T47D (cell line): ENCODE data around the gene PDP2.

ENCODE experiments used
- DNase-seq, 2 experiments: peaks; one replicate each; pipeline versions ENCODE4 v3.0.0 to v3.0.0-alpha.2; 2011 to 2012; ENCODE audit warnings: low read depth in 1 of 2, low spot score in 1 of 2
- JUND ChIP-seq: IDR thresholded peaks from 2 replicates; pipeline ENCODE4 v1.6.1; 2012; ENCODE audit warnings: low read depth
- in situ Hi-C: cut with HindIII; loops from 2 replicates; pipeline ENCODE4 v1.10.0; 2016; ENCODE audit warnings: low sequenced_read_pairs, low pct_unique_long_range_greater_than_20kb

Gene PDP2

GRCh38 chr16:66915041-66915440 is 34.7 kb downstream of the PDP2 start:
- in situ Hi-C loops, result no loop called here
- DNase-seq, result no peak
- no peak for TF ChIP-seq JUND

- no peak for DNase-seq
- in situ Hi-C loops, result no loop called here
- TF ChIP-seq JUND, result no peak
Measured at GRCh38 chr16:66916518-66916917, 36.2 kb downstream of the PDP2 start.

GRCh38 chr16:66917741-66918140 is 37.4 kb downstream of the PDP2 start:
- DNase-seq, result no peak
- TF ChIP-seq JUND, result no peak
- in situ Hi-C loops, result no loop called here

- DNase-seq, result no peak
- in situ Hi-C loops, result no loop called here
- TF ChIP-seq JUND, result no peak
Measured at GRCh38 chr16:66918355-66918754, 38.0 kb downstream of the PDP2 start.

- no peak for DNase-seq
- in situ Hi-C loops, result no loop called here
- no peak for TF ChIP-seq JUND
Measured at GRCh38 chr16:66918803-66919568, 38.7 kb downstream of the PDP2 start, which contains the start of gene CDH16. TSS of gene CDH16 (minus strand) at chr16:66918885. CDS start at chr16:66918065, 820 bp downstream.

GRCh38 chr16:66919569-66920298 is 39.4 kb downstream of the PDP2 start:
- no peak for DNase-seq
- TF ChIP-seq JUND, result no peak
- in situ Hi-C loops, result no loop called here

GRCh38 chr16:66920299-66920590 is 39.9 kb downstream of the PDP2 start:
- no peak for TF ChIP-seq JUND
- in situ Hi-C loops, result no loop called here
- no peak for DNase-seq

- no peak for DNase-seq
- in situ Hi-C loops, result no loop called here
- TF ChIP-seq JUND, result no peak
Measured at GRCh38 chr16:66920924-66921680, 40.8 kb downstream of the PDP2 start.

GRCh38 chr16:66921729-66922450 is 41.6 kb downstream of the PDP2 start:
- TF ChIP-seq JUND, result no peak
- DNase-seq, result no peak
- in situ Hi-C loops, result no loop called here

GRCh38 chr16:66923247-66923731 is 43.0 kb downstream of the PDP2 start:
- no peak for DNase-seq
- no peak for TF ChIP-seq JUND

GRCh38 chr16:66923866-66924265 is 43.6 kb downstream of the PDP2 start:
- in situ Hi-C loops, result no loop called here
- DNase-seq, result no peak
- TF ChIP-seq JUND, result no peak

More at GRCh38 chr16:66923247-66923731, 43.0 kb downstream of the PDP2 start:
- in situ Hi-C loops, result no loop called here

- peak; percentile 37 to 56 for DNase-seq
- TF ChIP-seq JUND, result no peak
- in situ Hi-C loops, result no loop called here
Measured at GRCh38 chr16:66924527-66925321, 44.4 kb downstream of the PDP2 start.
